Measurements from ENCODE around the gene WNT10A. TPM values are rescaled to one million over a fixed set of nuclear protein-coding genes. Genes with fewer than 3 reads are reported as not detected.

WNT10A gene
- total RNA-seq, 1 donor from 2014 or later, result 2.5 TPM

GRCh38 chr2:218834685-218835084, 46.0 kb upstream of the WNT10A start:
- H3K27ac ChIP-seq (ENCODE audit: low read depth, low read length), result no peak overlapping the region
- no peak overlapping the region for H3K9ac ChIP-seq (ENCODE audit: low read length)
- no peak overlapping the region for H3K4me2 ChIP-seq (ENCODE audit: low read length)
- Mint-ChIP-seq H3K4me1 (ENCODE audit: low read depth, unreplicated experiment) (peaks cover 8% of the 10 kb centered on the region), H3K4me3 (ENCODE audit: unreplicated experiment) (no peak overlapping the region), H3K27ac (ENCODE audit: unreplicated experiment) (no peak overlapping the region), H3K9me3 (ENCODE audit: unreplicated experiment) (peaks cover 5% of the 10 kb centered on the region), H3K27me3 (ENCODE audit: low read depth, unreplicated experiment) (peaks cover 35% of the 10 kb centered on the region), H3K36me3 (ENCODE audit: low read depth, unreplicated experiment) (peaks cover 4% of the 10 kb centered on the region)
- H3K4me1 ChIP-seq (ENCODE audit: insufficient read depth, low read length), result no peaks in the 10 kb centered on the region
- no peak overlapping the region for H2AFZ ChIP-seq (ENCODE audit: low read depth, low read length)
- H3K4me3 ChIP-seq (ENCODE audit: insufficient read depth, low read depth, low read length), result no peak overlapping the region
- DNase-seq (ENCODE audit: low read depth) (no peak), FAIRE-seq (no peak)
- TF ChIP-seq CTCF (IDR thresholded peaks at IDR 0.05; ENCODE audit: insufficient read depth, low read depth, low read length), result no peak
- no peak for TF ChIP-seq EZH2 (IDR thresholded peaks at IDR 0.05; ENCODE audit: insufficient read depth, low read length)
- no peaks in the 10 kb centered on the region for H4K20me1 ChIP-seq (ENCODE audit: insufficient read depth, low read length)
- H3K79me2 ChIP-seq (ENCODE audit: insufficient read depth, low read length), result no peaks in the 10 kb centered on the region
- no peaks in the 10 kb centered on the region for H3K9me3 ChIP-seq (ENCODE audit: insufficient read depth, low read depth, low read length)
- H3K27me3 ChIP-seq (ENCODE audit: insufficient read depth, low read length), result peaks cover 45% of the 10 kb centered on the region
- no peaks in the 10 kb centered on the region for H3K36me3 ChIP-seq (ENCODE audit: insufficient read depth, low read length)

GRCh38 chr2:218837495-218837894, 43.2 kb upstream of the WNT10A start:
- Histone ChIP-seq H3K4me3 (ENCODE audit: insufficient read depth, low read depth, low read length) (no peak overlapping the region), H3K36me3 (ENCODE audit: insufficient read depth, low read length) (no peaks in the 10 kb centered on the region), H3K9ac (ENCODE audit: low read length) (no peak overlapping the region), H2AFZ (ENCODE audit: low read depth, low read length) (no peak overlapping the region), H3K27me3 (ENCODE audit: insufficient read depth, low read length) (peaks cover 39% of the 10 kb centered on the region), H3K79me2 (ENCODE audit: insufficient read depth, low read length) (no peaks in the 10 kb centered on the region), H3K4me2 (ENCODE audit: low read length) (no peak overlapping the region), H3K9me3 (ENCODE audit: insufficient read depth, low read depth, low read length) (no peaks in the 10 kb centered on the region), H3K4me1 (ENCODE audit: insufficient read depth, low read length) (no peaks in the 10 kb centered on the region), H4K20me1 (ENCODE audit: insufficient read depth, low read length) (no peaks in the 10 kb centered on the region), H3K27ac (ENCODE audit: low read depth, low read length) (no peak overlapping the region)
- H3K4me1 Mint-ChIP-seq (ENCODE audit: low read depth, unreplicated experiment), result peaks cover 6% of the 10 kb centered on the region
- H3K4me3 Mint-ChIP-seq (ENCODE audit: unreplicated experiment), result no peak overlapping the region
- peaks cover 28% of the 10 kb centered on the region for H3K27me3 Mint-ChIP-seq (ENCODE audit: low read depth, unreplicated experiment)
- H3K36me3 Mint-ChIP-seq (ENCODE audit: low read depth, unreplicated experiment), result peaks cover 4% of the 10 kb centered on the region
- DNase-seq (ENCODE audit: low read depth), result no peak
- FAIRE-seq, result no peak
- peaks cover 9% of the 10 kb centered on the region for H3K9me3 Mint-ChIP-seq (ENCODE audit: unreplicated experiment)
- H3K27ac Mint-ChIP-seq (ENCODE audit: unreplicated experiment), result no peak overlapping the region
- TF ChIP-seq EZH2 (IDR thresholded peaks at IDR 0.05; ENCODE audit: insufficient read depth, low read length) (no peak), CTCF (IDR thresholded peaks at IDR 0.05; ENCODE audit: insufficient read depth, low read depth, low read length) (no peak)

GRCh38 chr2:218839430-218839829, 41.2 kb upstream of the WNT10A start:
- Mint-ChIP-seq H3K27me3 (ENCODE audit: low read depth, unreplicated experiment) (peaks cover 16% of the 10 kb centered on the region), H3K9me3 (ENCODE audit: unreplicated experiment) (peaks cover 10% of the 10 kb centered on the region), H3K4me3 (ENCODE audit: unreplicated experiment) (no peak overlapping the region), H3K27ac (ENCODE audit: unreplicated experiment) (no peak overlapping the region), H3K4me1 (ENCODE audit: low read depth, unreplicated experiment) (peaks cover 6% of the 10 kb centered on the region), H3K36me3 (ENCODE audit: low read depth, unreplicated experiment) (no peaks in the 10 kb centered on the region)
- no peak for TF ChIP-seq EZH2 (IDR thresholded peaks at IDR 0.05; ENCODE audit: insufficient read depth, low read length)
- TF ChIP-seq CTCF (IDR thresholded peaks at IDR 0.05; ENCODE audit: insufficient read depth, low read depth, low read length), result no peak
- Histone ChIP-seq H3K4me3 (ENCODE audit: insufficient read depth, low read depth, low read length) (no peak overlapping the region), H3K4me1 (ENCODE audit: insufficient read depth, low read length) (no peaks in the 10 kb centered on the region), H3K9me3 (ENCODE audit: insufficient read depth, low read depth, low read length) (no peaks in the 10 kb centered on the region), H3K9ac (ENCODE audit: low read length) (no peak overlapping the region), H2AFZ (ENCODE audit: low read depth, low read length) (no peak overlapping the region), H3K79me2 (ENCODE audit: insufficient read depth, low read length) (no peaks in the 10 kb centered on the region), H3K27me3 (ENCODE audit: insufficient read depth, low read length) (peaks cover 20% of the 10 kb centered on the region), H3K36me3 (ENCODE audit: insufficient read depth, low read length) (no peaks in the 10 kb centered on the region), H3K27ac (ENCODE audit: low read depth, low read length) (no peak overlapping the region), H4K20me1 (ENCODE audit: insufficient read depth, low read length) (no peaks in the 10 kb centered on the region), H3K4me2 (ENCODE audit: low read length) (no peak overlapping the region)
- no peak for FAIRE-seq
- peak; percentile 39 for DNase-seq (ENCODE audit: low read depth)
